AG04450 (cell line): ENCODE measurements around the gene ING3. TPM values are rescaled to one million over a fixed set of nuclear protein-coding genes. Genes with fewer than 3 reads are reported as not detected.

Experiments used
- CTCF ChIA-PET: fragments of 300-600, 350-600 bp; formaldehyde crosslinking; extraction: SDS; loops from one replicate; lab custom pipeline; 2022; ENCODE audit warnings: antibody characterized with exemption, inconsistent platforms; lab: Charles Lee
- POLR2A ChIA-PET: fragments of 350-600 bp; formaldehyde crosslinking; extraction: SDS; loops from one replicate; lab custom pipeline; 2021; ENCODE audit warnings: antibody characterized with exemption, inconsistent platforms; lab: Yijun Ruan, JAX
- DNase-seq: peaks from one replicate; pipeline ENCODE4 v3.0.0-alpha.2; 2011; ENCODE audit warnings: low read depth, low spot score
- H3K27ac ChIP-seq: one replicate; pipeline ENCODE4 v1.5.1; 2012; ENCODE audit warnings: low read depth, low read length, control low read depth
- H3K27me3 ChIP-seq: one replicate; pipeline ENCODE4 v1.6.0; 2012; ENCODE audit warnings: low read length; ENCODE audit not compliant: control insufficient read depth, insufficient read depth
- H3K4me3 ChIP-seq: 2 replicates; pipeline ENCODE4 v1.5.1; 2011; ENCODE audit warnings: mild to moderate bottlenecking, low read depth, low read length, control low read depth
- H3K9me3 ChIP-seq: 2 replicates; pipeline ENCODE4 v1.5.1; 2012; ENCODE audit warnings: low read length; ENCODE audit not compliant: control insufficient read depth, insufficient read depth
- CTCF ChIP-seq: IDR thresholded peaks from 2 replicates; pipeline ENCODE4 v1.5.1; 2011; ENCODE audit warnings: low read depth, low read length, control low read depth, inconsistent platforms
- polyA plus RNA-seq: library from polyadenylated mRNA; depleted of rRNA; stranded (reverse); fragments of >200 nt; gene quantifications from 2 replicates; pipeline ENCODE4 v1.2.3, GENCODE V29; 2011

ING3 gene
- polyA plus RNA-seq, 1 experiment, result 14.5 TPM

DNA sequence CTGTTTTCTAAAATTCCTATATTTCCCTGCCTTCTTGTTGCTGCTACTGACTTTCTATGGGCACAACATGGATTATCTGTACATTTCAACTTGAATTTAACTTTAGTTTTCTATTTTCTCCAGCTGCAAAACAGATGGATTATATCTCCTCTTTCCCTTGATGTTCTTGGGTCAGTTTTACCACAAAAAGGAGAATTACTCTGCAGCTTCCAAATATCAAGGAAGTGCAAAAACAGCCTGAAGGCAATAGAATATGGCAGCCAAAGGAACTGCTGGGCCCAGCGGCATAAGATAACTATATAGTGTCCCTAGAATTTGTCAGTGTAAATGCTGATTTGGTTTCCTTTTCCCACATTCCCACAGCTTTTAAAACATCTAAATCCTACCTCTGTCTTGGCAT, 67.0 kb downstream of the ING3 start:
- CTCF ChIA-PET, result interaction anchor here (0.6 to 1.3 kb wide), 5 partner anchors 15 to 125 kb away, joined by 3 to 9 read pairs (median 3); no protein-coding TSS in a partner anchor
- no peak for DNase-seq

DNA sequence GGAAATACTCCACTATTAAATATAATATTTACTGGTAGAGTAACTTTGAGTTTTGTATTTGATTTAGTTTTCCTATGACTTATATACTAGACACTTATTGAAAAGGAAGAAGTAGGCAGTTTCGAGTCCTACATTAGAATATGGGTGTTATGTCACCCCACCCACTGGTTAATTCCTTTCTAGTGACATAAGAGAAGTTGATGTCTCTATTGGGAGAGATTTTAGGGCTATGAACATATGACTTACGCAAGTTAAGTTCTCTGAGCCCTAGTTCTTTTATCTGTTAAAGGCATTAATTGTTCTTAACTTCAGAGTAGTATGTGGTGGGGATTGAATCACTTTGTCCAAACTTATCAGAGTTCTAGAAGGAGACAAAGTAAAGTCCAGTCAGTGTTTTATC, 68.4 kb downstream of the ING3 start:
- Histone ChIP-seq H3K27me3 (no peaks in the 10 kb centered on the region), H3K4me3 (no peak overlapping the region), H3K27ac (no peak overlapping the region), H3K9me3 (no peaks in the 10 kb centered on the region)
- CTCF ChIA-PET, result no interaction called here
- TF ChIP-seq CTCF, result no peak
- POLR2A ChIA-PET, result no interaction called here
- no peak for DNase-seq

More for the DNA sequence above, 67.0 kb downstream of the ING3 start:
- POLR2A ChIA-PET, result interaction anchor here (0.5 to 1.0 kb wide), 2 partner anchors 29 to 311 kb away, joined by 3 to 4 read pairs; partner anchors contain the start of genes CPED1 and WNT16
- Histone ChIP-seq H3K9me3 (no peaks in the 10 kb centered on the region), H3K27me3 (no peaks in the 10 kb centered on the region), H3K4me3 (no peak overlapping the region), H3K27ac (no peak overlapping the region)
- TF ChIP-seq CTCF, result no peak

DNA sequence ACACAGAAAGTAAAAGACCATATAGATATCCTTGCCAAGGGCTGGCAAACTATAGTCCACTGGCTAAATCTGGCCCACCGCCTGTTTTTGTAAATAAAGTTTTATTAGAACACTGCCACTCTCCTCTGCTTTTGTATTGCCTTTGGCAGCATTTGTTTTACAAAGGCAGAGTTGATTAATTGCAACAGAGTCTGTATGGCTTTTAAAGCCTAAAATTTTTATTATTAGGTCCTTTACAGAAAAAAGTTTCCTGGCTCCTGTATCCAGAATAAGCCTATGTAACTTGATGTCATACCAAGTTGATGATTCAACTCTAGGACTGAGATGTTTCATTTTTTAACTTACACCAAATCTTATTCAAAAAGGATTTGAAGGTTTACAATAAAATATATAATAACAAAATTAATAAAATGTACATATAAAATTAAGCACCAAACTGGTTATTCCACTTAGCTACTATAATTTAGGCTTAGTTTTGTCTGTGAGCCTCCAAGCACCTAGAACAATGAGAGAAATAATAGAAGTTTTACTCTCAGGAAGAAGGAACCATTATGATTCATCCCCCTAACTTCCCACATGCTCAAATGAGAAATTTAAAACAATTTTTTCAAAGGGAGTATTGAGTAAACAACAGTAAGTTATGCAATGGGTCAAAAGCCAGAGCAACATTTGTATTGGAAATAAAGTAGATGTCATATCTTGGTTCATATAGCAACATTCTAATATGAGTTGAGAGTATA, 69.8 kb downstream of the ING3 start:
- no peaks in the 10 kb centered on the region for H3K27me3 ChIP-seq
- DNase-seq, result no peak
- H3K4me3 ChIP-seq, result no peak overlapping the region
- H3K9me3 ChIP-seq, result no peaks in the 10 kb centered on the region
- ChIA-PET CTCF (interaction anchor here (1.2 kb wide), 1 partner anchor 88 kb away, joined by 4 read pairs; no protein-coding TSS in a partner anchor), POLR2A (interaction anchor here (1.1 kb wide), 1 partner anchor 63 kb away, joined by 3 read pairs; no protein-coding TSS in a partner anchor)
- no peak overlapping the region for H3K27ac ChIP-seq
- no peak for TF ChIP-seq CTCF

DNA sequence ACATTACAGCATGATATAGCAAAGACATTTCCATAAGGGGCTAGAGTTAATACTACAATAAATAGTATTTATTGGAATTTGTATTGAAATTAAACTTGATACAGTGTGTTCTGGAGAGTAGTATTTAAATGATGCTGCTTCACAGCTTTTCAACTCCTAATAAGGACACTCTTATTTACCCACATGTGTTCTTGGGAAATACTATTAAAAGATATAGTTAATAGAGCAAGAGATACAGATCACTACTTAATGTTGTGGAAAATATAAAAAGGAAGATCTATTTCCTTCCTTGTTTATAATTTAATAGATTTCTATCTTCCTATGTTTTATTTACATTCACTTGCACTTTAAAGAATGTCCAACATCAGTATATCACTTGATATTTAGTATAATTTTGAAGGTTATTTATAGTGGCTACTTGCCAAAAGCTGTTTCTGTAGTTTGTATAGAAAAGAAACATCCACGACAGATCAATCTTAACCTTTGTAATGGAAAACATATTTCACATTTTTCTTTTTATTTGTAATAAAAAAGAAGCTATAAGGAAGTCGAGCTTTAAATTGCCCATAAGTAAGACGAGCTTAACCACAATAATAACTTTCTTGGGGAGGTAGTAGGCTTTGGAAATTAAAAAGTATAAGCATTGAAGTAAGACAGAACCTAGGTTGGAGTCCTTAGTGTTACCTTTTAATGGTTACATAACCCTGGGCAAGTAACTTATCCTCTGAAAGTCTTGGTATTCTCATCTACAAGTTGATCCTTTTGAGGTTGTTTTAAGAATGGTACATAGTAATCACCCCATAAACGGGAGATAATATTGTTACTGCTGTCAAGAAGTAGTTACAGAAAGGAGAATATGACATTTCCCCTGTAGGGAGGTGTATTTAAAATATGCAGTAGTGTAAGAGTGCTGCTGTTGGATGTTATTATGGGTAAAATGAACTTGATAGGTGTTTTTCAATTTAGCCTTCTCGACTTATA, 70.7 kb downstream of the ING3 start:
- H3K27ac ChIP-seq, result no peak overlapping the region
- CTCF ChIA-PET, result no interaction called here

More for the DNA sequence above, 70.7 kb downstream of the ING3 start:
- no peak overlapping the region for H3K4me3 ChIP-seq
- POLR2A ChIA-PET, result interaction anchor here (1.1 kb wide), 1 partner anchor 62 kb away, joined by 3 read pairs; no protein-coding TSS in a partner anchor
- H3K9me3 ChIP-seq, result no peaks in the 10 kb centered on the region; the same call in 1 of the 2 replicates
- no peak for DNase-seq
- TF ChIP-seq CTCF, result no peak
- no peaks in the 10 kb centered on the region for H3K27me3 ChIP-seq
